Osteocyte (in vitro differentiated cells): Measurements from ENCODE around the gene IPO11. TPM values are rescaled to one million over a fixed set of nuclear protein-coding genes. Genes with fewer than 3 reads are reported as not detected.

ENCODE experiments used
- DNase-seq: peaks from one replicate; pipeline ENCODE4 v3.0.0; 2021; ENCODE audit warnings: mixed read lengths; ENCODE audit not compliant: unreplicated experiment; ENCODE audit errors: extremely low spot score
- H3K27ac Mint-ChIP-seq: one replicate; pipeline ENCODE4 v1.8.0; 2021; ENCODE audit warnings: mild to moderate bottlenecking, mixed read lengths; ENCODE audit not compliant: unreplicated experiment
- H3K27me3 Mint-ChIP-seq: one replicate; pipeline ENCODE4 v1.8.0; 2021; ENCODE audit warnings: mixed read lengths; ENCODE audit not compliant: unreplicated experiment
- H3K36me3 Mint-ChIP-seq: one replicate; pipeline ENCODE4 v1.8.0; 2021; ENCODE audit warnings: mixed read lengths; ENCODE audit not compliant: unreplicated experiment
- H3K4me1 Mint-ChIP-seq: one replicate; pipeline ENCODE4 v1.8.0; 2021; ENCODE audit warnings: mixed read lengths; ENCODE audit not compliant: unreplicated experiment
- H3K4me3 Mint-ChIP-seq: one replicate; pipeline ENCODE4 v1.8.0; 2021; ENCODE audit warnings: mild to moderate bottlenecking, moderate library complexity, mixed read lengths; ENCODE audit not compliant: unreplicated experiment
- H3K9me3 Mint-ChIP-seq: one replicate; pipeline ENCODE4 v1.8.0; 2021; ENCODE audit warnings: mixed read lengths; ENCODE audit not compliant: unreplicated experiment
- total RNA-seq: library from RNA; stranded (reverse); gene quantifications from 2 replicates; pipeline ENCODE4 v1.2.1, GENCODE V29; 2021
- TF ChIP-seq, protein P1 (sequence below): fragments of 200-600 bp; sonication (generic); IDR thresholded peaks from 2 replicates; pipeline ENCODE4 v1.5.0; 2021; ENCODE audit warnings: antibody characterized with exemption, mild to moderate bottlenecking, moderate library complexity

Gene IPO11
- total RNA-seq, 1 donor from 2014 or later: 30.6 TPM

DNA sequence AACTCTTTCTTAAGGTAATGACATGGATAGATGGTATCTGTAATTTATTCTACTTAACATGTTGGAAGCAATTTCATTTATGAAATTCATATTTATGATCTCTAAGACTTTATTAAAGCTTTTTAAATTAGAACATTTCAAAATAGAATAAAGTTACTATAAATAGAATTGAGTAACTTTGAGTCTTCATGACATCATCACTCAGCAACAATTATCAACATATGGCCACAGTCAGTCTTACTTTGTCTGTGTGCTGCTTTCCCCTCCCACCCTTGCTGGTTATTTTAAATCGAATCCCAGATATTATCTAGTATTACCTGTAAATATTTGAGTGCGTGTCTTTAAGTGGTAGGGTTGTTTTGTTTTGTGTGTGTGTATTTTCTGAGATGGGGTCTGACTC is 65.2 kb downstream of the IPO11 start:
- no peak overlapping the region for H3K27ac Mint-ChIP-seq
- TF ChIP-seq, protein P1, sequence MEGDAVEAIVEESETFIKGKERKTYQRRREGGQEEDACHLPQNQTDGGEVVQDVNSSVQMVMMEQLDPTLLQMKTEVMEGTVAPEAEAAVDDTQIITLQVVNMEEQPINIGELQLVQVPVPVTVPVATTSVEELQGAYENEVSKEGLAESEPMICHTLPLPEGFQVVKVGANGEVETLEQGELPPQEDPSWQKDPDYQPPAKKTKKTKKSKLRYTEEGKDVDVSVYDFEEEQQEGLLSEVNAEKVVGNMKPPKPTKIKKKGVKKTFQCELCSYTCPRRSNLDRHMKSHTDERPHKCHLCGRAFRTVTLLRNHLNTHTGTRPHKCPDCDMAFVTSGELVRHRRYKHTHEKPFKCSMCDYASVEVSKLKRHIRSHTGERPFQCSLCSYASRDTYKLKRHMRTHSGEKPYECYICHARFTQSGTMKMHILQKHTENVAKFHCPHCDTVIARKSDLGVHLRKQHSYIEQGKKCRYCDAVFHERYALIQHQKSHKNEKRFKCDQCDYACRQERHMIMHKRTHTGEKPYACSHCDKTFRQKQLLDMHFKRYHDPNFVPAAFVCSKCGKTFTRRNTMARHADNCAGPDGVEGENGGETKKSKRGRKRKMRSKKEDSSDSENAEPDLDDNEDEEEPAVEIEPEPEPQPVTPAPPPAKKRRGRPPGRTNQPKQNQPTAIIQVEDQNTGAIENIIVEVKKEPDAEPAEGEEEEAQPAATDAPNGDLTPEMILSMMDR: no peak
- no peaks in the 10 kb centered on the region for H3K9me3 Mint-ChIP-seq
- H3K36me3 Mint-ChIP-seq: peaks cover 21% of the 10 kb centered on the region
- no peak for DNase-seq
- H3K4me1 Mint-ChIP-seq: peaks cover 13% of the 10 kb centered on the region
- H3K4me3 Mint-ChIP-seq: no peak overlapping the region
- H3K27me3 Mint-ChIP-seq: no peaks in the 10 kb centered on the region

DNA sequence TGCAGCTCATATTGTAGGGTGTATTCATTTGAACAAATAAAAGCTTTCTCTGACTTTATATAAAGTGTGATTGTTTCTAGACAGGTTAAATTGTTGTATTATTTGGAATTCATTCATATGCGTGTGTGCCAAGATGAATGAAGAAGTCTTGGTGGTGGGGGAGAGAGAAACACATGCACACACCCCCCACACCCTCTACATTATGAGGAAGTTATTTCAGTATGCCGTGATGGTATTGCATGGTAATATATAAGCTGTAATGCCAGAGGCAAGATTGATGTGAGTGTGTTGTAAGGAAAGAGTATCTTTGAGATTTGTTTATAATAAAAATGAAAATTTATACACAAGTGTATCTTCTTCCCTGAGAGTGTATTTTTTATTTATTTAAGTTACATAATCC is 71.0 kb downstream of the IPO11 start:
- TF ChIP-seq, protein P1: no peak
- H3K4me1 Mint-ChIP-seq: peaks cover 3% of the 10 kb centered on the region

DNA sequence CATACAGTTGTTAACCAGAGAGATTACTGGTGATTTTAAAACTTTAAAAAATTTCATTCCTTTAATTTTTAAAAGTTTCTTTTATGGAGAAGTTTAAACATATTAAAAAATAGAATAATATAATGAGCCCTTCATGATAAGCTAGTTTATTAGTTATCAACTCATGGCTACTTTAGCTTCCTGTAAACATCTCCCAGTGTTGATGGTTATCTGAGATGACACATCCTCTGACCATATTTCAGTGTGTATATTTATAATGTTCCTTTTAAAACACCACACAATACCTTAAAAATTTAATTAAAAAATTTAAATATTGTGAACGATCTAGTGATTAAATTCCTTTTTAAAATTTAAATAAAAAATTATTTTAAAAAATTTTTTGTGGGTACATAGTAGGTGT is 74.1 kb downstream of the IPO11 start:
- no peak for DNase-seq
- no peaks in the 10 kb centered on the region for H3K9me3 Mint-ChIP-seq
- H3K27ac Mint-ChIP-seq: no peak overlapping the region
- peaks cover 14% of the 10 kb centered on the region for H3K36me3 Mint-ChIP-seq
- H3K27me3 Mint-ChIP-seq: no peaks in the 10 kb centered on the region
- peaks cover 5% of the 10 kb centered on the region for H3K4me1 Mint-ChIP-seq
- TF ChIP-seq, protein P1: no peak
- no peak overlapping the region for H3K4me3 Mint-ChIP-seq

More for the DNA sequence above, 71.0 kb downstream of the IPO11 start:
- Mint-ChIP-seq H3K27ac (no peak overlapping the region), H3K4me3 (no peak overlapping the region), H3K36me3 (peaks cover 26% of the 10 kb centered on the region), H3K9me3 (no peaks in the 10 kb centered on the region), H3K27me3 (no peaks in the 10 kb centered on the region)
- no peak for DNase-seq

DNA sequence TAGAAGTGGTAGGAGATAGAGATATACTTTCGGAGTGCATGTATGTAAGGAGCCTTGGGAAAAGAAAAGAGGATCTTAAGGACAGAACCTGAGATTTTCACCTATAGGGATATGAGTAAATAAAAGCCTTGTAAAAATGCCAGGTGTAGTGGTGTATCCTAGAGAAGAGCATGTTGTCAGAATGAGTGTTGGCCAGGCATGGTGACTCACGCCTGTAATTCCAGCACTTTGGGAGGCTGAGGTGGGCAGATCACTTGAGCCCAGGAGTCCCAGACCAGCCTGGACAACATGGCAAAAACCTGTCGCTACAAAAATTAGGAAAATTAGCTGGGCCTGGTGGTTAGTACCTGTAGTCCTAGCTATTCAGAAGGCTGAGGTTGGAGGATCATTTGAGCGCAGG is 76.0 kb downstream of the IPO11 start:
- Mint-ChIP-seq H3K27me3 (no peaks in the 10 kb centered on the region), H3K9me3 (no peaks in the 10 kb centered on the region), H3K4me1 (peaks cover 3% of the 10 kb centered on the region), H3K4me3 (no peak overlapping the region), H3K36me3 (peaks cover 20% of the 10 kb centered on the region), H3K27ac (no peak overlapping the region)
- no peak for DNase-seq
- TF ChIP-seq, protein P1: no peak

DNA sequence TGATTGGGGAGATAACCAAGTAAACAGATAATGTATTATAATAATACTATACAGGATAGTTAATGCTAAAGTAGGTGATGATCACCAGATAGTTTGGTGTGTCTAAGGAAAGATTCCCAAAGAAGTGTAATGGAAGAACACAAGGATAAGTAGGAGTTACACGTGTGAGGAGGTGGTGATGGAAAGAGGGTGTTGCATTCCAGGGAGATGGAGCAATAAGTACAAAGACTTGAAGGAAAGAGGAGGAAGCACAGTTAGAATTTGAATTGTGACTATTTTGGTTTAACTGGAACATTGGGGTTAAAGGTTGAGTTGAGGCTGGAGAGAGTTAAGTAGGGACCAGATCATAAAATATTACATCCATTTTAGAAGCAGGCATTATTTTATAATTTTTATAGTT is 76.9 kb downstream of the IPO11 start:
- Mint-ChIP-seq H3K27me3 (no peaks in the 10 kb centered on the region), H3K4me1 (peaks cover 3% of the 10 kb centered on the region), H3K27ac (no peak overlapping the region), H3K4me3 (no peak overlapping the region), H3K9me3 (no peaks in the 10 kb centered on the region), H3K36me3 (peaks cover 20% of the 10 kb centered on the region)
- no peak for DNase-seq
- TF ChIP-seq, protein P1: no peak
